Testis (tissue), 3 donors: ENCODE data around the gene LCLAT1. TPM values are rescaled to one million over a fixed set of nuclear protein-coding genes. Genes with fewer than 3 reads are reported as not detected.

Source experiments
- DNase-seq: peaks from one replicate; pipeline ENCODE4 v3.0.0-alpha.2; 2019
- H3K27ac ChIP-seq, 2 donors: fragments of 200-600 bp; sonication (generic); one replicate each; pipeline ENCODE4 v1.5.1; 2019
- H3K27me3 ChIP-seq: fragments of 200-600 bp; sonication (generic); one replicate; pipeline ENCODE4 v1.5.1; 2019
- H3K36me3 ChIP-seq: fragments of 200-600 bp; sonication (generic); one replicate; pipeline ENCODE4 v1.5.1; 2017; ENCODE audit warnings: low read depth; ENCODE audit errors: missing control alignments
- H3K4me1 ChIP-seq: fragments of 200-600 bp; sonication (generic); one replicate; pipeline ENCODE4 v1.5.1; 2019
- H3K4me3 ChIP-seq, 2 donors: fragments of 200-600 bp; sonication (generic); one replicate each; pipeline ENCODE4 v1.5.1; 2017 to 2019
- H3K9me3 ChIP-seq: fragments of 200-600 bp; sonication (generic); one replicate; pipeline ENCODE4 v1.5.1; 2017
- POLR2A ChIP-seq: fragments of 450-650 bp; IDR thresholded peaks from one replicate; pipeline ENCODE4 v1.6.1; 2017; ENCODE audit warnings: antibody characterized with exemption, mild to moderate bottlenecking, moderate library complexity
- WGBS, 2 donors: methylation state at CpG; one replicate each; pipeline ENCODE4 v1.1.5; 2018; 5-methylcytosine and 5-hydroxymethylcytosine counted together
- intact Hi-C: fragments of 100-400 bp; cut with DNase I; formaldehyde crosslinking; loops from one replicate; pipeline ENCODE4 v1.15.1; 2023; ENCODE audit warnings: low total_unique reads
- polyA plus RNA-seq: library from polyadenylated mRNA; stranded (reverse); fragments of 350-450 nt; fragmentation: Illumina TruSeq; extraction: RNeasy Lipid Tissue Mini Kit (QIAGEN cat#74804); gene quantifications from one replicate; pipeline ENCODE4 v1.2.3, GENCODE V29; 2014; ENCODE audit warnings: low read depth, low replicate concordance; ENCODE audit not compliant: insufficient read depth
- total RNA-seq, 2 donors: library from RNA; depleted of rRNA; stranded (reverse); fragments of >200 nt; gene quantifications; one replicate each; pipeline ENCODE4 v1.2.3, GENCODE V29; 2016
- TF ChIP-seq, protein P1 (sequence below), 3 experiments: fragments of 450-650 bp in 2 of 3; fragments of 200-600 bp in 1 of 3; sonication (generic) in 1 of 3; IDR thresholded peaks; one replicate each; pipeline ENCODE4 v1.5.1; 2016 to 2019; ENCODE audit warnings: antibody characterized with exemption in 3 of 3, mild to moderate bottlenecking in 2 of 3, moderate library complexity in 1 of 3

The LCLAT1 gene
- total and polyA plus RNA-seq, 3 donors from 2014 or later: 11.1 to 39.4 (median 34.9) TPM

DNA sequence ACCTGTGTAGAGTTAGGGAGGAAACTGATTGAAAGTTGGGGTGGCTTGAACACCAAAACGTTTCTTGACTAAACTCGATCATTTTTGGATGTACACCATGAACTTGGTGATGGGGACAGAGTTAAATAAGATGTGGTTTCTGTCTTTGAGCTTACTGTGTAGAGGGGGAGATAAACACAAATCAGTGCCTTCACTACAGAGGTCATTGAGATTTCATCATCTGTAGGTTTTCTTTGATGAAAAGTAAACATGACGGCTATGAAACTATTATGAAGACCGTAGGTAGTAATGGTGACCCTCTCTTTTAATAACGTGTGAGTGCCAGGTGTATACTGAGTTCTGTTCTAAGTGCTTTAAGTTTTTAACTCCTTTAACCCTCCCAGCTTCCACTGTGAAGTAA, 6.5 kb downstream of the LCLAT1 start:
- Histone ChIP-seq H3K4me1 (peaks cover under 1% of the 10 kb centered on the region), H3K4me3 (no peak overlapping the region), H3K27ac (no peak overlapping the region), H3K36me3 (no peaks in the 10 kb centered on the region), H3K27me3 (no peaks in the 10 kb centered on the region), H3K9me3 (no peaks in the 10 kb centered on the region)
- TF ChIP-seq POLR2A: no peak
- TF ChIP-seq, protein P1, sequence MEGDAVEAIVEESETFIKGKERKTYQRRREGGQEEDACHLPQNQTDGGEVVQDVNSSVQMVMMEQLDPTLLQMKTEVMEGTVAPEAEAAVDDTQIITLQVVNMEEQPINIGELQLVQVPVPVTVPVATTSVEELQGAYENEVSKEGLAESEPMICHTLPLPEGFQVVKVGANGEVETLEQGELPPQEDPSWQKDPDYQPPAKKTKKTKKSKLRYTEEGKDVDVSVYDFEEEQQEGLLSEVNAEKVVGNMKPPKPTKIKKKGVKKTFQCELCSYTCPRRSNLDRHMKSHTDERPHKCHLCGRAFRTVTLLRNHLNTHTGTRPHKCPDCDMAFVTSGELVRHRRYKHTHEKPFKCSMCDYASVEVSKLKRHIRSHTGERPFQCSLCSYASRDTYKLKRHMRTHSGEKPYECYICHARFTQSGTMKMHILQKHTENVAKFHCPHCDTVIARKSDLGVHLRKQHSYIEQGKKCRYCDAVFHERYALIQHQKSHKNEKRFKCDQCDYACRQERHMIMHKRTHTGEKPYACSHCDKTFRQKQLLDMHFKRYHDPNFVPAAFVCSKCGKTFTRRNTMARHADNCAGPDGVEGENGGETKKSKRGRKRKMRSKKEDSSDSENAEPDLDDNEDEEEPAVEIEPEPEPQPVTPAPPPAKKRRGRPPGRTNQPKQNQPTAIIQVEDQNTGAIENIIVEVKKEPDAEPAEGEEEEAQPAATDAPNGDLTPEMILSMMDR (IDR thresholded peaks at IDR 0.05): no peak
- intact Hi-C loops: no loop called here
- no peak for DNase-seq
- 83 to 86% methylated on average over 5 of the region's 5 CpGs for WGBS, 2 donors

DNA sequence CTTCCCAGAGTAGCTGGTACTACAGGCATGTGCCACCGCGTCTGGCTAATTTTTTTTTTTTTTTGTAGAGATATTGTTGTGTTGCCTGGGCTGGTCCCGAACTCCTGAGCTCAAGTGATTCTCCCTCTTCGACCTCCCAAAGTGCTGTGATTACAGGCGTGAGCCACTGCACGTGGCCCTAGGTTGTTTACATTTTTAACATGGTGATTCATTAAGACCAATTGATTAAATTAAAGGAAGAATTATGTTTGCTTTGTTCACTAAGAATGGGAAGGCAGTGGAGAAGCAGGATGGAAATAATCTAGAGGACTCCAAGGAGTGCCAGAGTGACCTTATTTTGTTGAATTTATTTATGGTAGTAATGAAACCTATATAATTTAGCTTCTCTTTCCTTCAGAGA, 7.5 kb downstream of the LCLAT1 start:
- H3K4me1 ChIP-seq: no peaks in the 10 kb centered on the region
- WGBS, 2 donors: 87 to 94% methylated on average over 6 of the region's 6 CpGs

DNA sequence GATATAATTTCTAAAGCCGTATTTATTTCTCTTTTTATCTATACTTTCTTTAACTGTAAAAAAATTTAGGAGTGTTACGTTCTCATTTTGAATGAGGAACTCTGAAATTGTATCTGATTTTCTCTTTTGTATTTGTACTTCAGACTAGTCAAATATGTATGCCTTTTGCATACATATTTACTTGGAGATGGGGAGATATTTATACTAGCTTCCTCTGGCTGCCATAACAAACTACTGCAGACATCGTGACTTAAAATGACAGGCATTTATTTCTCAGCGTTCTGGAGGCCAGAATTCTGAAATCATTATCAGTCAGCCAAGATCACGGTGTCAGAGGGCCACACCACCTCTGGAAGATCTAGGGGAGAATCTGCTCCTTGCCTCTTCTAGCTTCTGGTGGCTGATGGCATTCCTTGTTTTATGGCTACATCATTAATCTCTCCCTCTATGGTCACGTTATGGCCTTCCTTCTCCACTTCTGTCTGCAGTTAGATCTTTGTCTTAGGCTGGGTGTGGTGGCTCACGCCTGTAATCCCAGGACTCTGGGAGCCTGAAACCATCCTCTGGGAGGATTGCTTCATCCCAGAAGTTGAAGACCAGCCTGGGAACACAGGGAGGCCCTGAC, 8.2 kb downstream of the LCLAT1 start:
- intact Hi-C loops: no loop called here
- no peak for DNase-seq
- Histone ChIP-seq H3K9me3 (no peaks in the 10 kb centered on the region), H3K4me3 (no peak overlapping the region), H3K27me3 (no peaks in the 10 kb centered on the region), H3K36me3 (no peaks in the 10 kb centered on the region), H3K27ac (no peak overlapping the region), H3K4me1 (no peaks in the 10 kb centered on the region)
- TF ChIP-seq, protein P1 (IDR thresholded peaks at IDR 0.05): no peak
- TF ChIP-seq POLR2A: no peak
- WGBS, 2 donors: 73 to 77% methylated on average over 7 of the region's 7 CpGs

More for the DNA sequence above, 7.5 kb downstream of the LCLAT1 start:
- Histone ChIP-seq H3K27ac (no peak overlapping the region), H3K27me3 (no peaks in the 10 kb centered on the region), H3K9me3 (no peaks in the 10 kb centered on the region), H3K36me3 (no peaks in the 10 kb centered on the region), H3K4me3 (no peak overlapping the region)
- no peak for DNase-seq
- no peak for TF ChIP-seq POLR2A
- TF ChIP-seq, protein P1 (IDR thresholded peaks at IDR 0.05): no peak
- intact Hi-C loops: no loop called here

DNA sequence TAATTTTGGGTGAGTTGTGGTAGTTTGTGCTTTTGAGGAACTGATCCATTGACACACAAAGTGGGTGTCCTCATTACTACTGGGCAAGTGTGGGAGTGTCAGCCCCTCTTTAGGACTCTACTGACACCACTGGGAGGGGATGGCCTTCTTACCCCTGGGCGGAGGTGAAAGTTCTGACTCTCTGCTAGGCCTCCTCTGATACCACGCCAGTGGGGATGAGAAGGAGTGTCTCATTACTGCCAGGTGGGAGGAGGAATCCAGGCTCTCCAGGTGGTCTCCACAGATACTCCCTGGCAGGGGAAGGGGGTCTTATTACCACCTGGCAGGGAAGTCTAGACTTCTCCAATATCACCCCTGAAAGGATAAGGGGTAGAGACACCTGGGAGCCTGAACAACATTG, 9.1 kb downstream of the LCLAT1 start:
- no peaks in the 10 kb centered on the region for H3K4me1 ChIP-seq
- H3K27ac ChIP-seq: no peak overlapping the region
- TF ChIP-seq, protein P1 (IDR thresholded peaks at IDR 0.05): no peak
- no peak for TF ChIP-seq POLR2A
- no peaks in the 10 kb centered on the region for H3K9me3 ChIP-seq
- 94 to 97% methylated on average over 2 of the region's 2 CpGs for WGBS, 2 donors
- intact Hi-C loops: no loop called here
- no peaks in the 10 kb centered on the region for H3K36me3 ChIP-seq
- H3K27me3 ChIP-seq: no peaks in the 10 kb centered on the region
- no peak overlapping the region for H3K4me3 ChIP-seq
- DNase-seq: no peak

DNA sequence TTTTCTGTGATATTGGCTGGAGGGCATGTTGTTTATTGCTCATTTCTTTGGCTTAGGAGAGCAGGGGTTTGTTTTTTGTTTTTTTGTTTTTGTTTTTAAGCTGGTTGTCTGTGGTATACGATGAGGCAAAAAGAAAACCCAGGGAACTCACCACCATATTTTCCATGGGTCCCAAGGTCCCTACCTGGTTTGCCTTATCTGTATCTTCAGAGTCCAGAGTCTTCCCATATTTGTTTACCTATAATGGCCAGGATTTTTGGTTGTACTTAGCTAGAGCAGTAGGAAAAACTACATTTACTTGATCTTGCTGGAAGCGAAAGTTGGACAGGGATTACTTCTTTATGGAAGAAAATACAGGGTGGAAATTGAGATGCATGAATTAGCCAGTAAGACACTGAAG, 9.5 kb downstream of the LCLAT1 start:
- no peak overlapping the region for H3K27ac ChIP-seq

More for the DNA sequence above, 9.5 kb downstream of the LCLAT1 start:
- no peaks in the 10 kb centered on the region for H3K27me3 ChIP-seq
- no peaks in the 10 kb centered on the region for H3K36me3 ChIP-seq
- 89 to 96% methylated on average over 2 of the region's 2 CpGs for WGBS, 2 donors
- intact Hi-C loops: no loop called here
- TF ChIP-seq POLR2A: no peak
- no peak overlapping the region for H3K4me3 ChIP-seq
- H3K4me1 ChIP-seq: no peaks in the 10 kb centered on the region
- DNase-seq: no peak
- H3K9me3 ChIP-seq: no peaks in the 10 kb centered on the region
